ENCODE data around the gene RET.

Gene RET

DNA sequence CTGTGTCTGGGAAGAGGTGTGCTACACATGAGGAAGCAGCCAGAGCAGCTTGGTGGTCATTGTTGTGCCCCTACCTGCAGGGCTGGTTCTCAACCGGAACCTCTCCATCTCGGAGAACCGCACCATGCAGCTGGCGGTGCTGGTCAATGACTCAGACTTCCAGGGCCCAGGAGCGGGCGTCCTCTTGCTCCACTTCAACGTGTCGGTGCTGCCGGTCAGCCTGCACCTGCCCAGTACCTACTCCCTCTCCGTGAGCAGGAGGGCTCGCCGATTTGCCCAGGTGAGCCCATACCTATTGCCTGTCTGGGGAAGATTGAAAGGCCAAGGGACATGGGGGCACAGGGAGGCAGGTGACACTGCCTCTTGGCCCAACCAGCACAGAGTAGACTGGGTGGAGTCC lies 32.1 kb downstream of the RET start:
- no peak for DNase-seq (ENCODE audit: low read depth)

DNA sequence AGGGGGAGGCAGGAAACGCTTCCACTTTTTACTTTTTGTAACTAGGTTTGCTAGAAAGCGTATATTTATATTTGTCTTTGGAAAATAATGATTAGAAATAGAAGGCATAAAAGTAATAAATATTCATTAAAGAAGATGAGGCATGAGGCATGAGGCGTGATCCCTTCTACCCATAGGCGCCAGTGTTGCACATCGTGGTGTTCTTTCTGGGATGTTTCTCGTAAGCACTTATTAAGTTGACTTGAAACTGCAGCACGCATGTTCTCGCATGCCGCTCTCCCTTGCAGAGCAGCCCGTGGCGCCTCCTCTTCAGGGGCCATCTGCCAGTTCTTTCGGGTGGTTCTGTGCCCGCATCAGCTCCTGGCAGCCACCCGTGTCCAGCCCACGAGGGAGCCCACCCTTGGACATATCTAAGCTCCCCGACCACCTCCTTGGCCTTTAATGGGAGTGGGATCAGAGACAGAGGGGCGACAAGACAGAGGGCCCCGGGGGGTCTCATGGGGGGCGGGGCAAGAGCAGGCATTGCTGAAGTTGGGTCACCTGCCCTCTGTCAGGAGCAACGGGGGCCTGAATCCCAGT lies 32.9 kb downstream of the RET start:
- no peak for DNase-seq (ENCODE audit: low read depth)

DNA sequence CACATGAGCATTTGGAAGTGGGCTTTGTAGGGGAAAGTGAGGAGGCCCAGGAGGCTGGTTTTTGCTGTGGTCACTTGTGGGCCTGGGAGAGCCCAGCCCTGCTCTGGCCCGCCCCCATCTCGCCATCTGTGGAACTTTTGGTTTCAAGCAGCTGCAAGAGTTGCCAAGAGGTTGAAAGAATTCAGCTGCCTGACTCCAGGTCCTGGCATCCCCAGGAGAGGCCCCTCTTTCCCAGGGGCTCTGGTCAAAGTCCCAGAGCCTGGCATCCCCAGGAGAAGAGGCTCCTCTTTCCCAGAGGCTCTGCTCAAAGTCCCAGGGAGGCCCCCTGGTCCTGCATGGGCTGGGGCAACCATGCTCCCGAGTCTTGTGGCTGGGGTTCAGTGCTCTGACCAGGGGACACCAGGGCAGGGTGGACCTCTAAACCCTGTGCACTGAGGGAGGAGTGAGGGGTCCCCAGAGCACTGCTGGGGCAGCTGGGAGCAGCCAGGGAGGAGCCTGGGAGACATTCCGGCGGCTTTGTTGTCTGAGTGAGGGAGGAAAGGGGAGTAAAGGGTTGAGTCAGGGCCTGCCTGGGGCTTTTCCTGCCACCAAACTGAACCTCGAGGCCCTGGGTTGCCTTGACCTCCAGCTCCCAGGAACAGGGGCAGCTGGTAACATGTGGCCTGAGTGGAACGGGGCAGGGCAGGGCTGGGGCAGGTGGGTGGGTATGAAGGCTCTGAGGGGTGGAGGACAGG lies 33.6 kb downstream of the RET start:
- no peak for DNase-seq (ENCODE audit: low read depth)

DNA sequence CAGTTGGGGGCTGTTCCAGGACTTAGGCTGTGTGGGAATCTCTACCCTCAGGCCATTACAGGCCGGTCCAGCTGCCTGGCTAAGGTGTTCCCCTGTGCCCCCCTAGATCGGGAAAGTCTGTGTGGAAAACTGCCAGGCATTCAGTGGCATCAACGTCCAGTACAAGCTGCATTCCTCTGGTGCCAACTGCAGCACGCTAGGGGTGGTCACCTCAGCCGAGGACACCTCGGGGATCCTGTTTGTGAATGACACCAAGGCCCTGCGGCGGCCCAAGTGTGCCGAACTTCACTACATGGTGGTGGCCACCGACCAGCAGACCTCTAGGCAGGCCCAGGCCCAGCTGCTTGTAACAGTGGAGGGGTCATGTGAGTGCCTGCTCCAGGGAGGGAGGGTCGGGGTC lies 34.2 kb downstream of the RET start:
- DNase-seq (ENCODE audit: low read depth), result no peak

DNA sequence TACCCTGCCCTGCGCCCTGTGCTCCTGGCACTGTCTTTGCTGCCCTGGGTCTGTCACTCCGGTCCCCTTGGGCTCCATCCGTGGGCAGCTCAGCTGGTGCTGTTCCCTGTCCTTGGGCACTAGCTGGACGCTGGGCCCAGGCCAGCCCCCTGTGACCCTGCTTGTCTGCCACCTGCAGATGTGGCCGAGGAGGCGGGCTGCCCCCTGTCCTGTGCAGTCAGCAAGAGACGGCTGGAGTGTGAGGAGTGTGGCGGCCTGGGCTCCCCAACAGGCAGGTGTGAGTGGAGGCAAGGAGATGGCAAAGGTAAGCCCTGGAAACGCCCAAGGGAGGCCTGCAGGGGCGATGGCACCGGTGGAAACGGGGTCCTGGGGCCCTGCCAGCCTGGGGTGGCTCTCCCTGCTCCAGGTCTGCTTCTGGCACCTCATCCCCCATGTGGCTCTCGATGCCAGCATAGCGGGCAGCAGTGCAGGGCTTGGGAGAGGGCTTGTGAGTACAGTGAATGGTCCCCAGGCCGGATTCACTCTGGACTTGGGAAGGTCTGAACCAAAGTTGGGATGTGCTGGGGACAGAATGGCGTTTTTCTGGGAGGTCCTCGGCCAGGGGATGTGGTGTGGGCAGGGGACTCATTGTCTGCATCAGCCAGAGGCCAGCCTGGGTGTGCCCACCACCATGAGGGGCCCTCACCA lies 35.2 kb downstream of the RET start:
- DNase-seq (ENCODE audit: low read depth), result no peak

DNA sequence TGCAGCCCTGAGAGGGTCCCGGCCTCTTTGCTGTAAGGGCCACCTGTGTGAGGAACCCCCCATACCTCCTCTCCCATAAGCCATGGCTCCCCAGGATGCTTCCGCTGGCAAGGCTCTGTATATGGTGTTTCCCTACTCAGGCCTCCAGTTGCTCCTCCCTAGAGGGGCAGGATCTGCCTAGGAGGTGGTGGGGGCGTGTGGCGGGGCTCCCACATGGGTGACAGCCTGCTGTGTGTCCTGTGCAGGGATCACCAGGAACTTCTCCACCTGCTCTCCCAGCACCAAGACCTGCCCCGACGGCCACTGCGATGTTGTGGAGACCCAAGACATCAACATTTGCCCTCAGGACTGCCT lies 35.7 kb downstream of the RET start:
- DNase-seq (ENCODE audit: low read depth), result no peak

DNA sequence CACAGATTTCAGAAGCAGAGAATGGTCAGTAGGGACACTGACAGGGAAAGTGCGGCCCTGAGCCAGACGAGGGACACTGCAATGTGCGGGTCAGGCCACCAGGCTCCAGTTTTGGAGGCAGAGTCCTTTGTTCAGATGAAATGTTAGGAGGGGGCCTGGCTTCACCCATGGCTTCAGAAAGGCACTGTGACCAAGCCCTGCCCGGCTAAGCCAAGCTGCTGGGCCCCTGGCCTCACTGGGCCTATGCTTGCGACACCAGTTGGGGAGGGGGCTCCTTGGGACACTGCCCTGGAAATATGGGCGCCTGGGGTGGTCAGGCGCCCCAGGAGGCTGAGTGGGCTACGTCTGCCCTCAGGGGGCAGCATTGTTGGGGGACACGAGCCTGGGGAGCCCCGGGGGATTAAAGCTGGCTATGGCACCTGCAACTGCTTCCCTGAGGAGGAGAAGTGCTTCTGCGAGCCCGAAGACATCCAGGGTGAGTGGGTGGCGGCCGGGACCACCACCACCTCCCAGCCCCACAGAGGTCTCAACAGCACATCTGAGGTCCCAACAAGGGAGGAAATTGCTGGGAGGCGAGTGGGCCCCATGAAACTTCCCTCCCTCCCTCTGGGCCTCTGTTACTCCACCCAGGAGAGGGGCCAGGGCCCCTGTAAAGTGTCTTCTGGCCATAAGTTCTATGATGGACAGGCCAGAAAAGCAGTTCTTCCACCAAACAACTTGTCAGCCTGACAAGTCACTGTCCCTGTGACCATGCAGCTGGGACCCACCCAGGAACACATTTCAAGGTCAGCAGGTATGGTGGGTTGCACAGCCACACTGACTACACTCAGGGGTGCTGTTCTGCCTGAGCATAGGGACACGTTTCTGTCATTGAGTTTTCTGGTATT lies 36.6 kb downstream of the RET start:
- DNase-seq (ENCODE audit: low read depth), result no peak

DNA sequence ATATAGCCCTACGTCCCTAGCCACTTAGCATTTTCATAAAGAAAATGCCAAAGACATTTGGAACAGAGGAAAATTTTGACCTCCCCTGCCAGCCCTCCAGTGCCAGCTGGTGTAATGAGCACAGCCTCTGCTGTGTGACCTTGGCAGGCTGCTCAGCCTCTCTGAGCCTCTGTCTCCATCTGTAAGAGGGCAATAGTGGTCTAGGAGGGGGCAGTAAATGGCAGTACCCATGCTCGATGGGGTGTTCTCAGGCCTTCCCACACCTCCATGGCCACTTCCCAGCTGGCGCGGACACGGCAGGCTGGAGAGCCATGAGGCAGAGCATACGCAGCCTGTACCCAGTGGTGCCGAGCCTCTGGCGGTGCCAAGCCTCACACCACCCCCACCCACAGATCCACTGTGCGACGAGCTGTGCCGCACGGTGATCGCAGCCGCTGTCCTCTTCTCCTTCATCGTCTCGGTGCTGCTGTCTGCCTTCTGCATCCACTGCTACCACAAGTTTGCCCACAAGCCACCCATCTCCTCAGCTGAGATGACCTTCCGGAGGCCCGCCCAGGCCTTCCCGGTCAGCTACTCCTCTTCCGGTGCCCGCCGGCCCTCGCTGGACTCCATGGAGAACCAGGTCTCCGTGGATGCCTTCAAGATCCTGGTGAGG lies 37.3 kb downstream of the RET start:
- DNase-seq (ENCODE audit: low read depth), result no peak

DNA sequence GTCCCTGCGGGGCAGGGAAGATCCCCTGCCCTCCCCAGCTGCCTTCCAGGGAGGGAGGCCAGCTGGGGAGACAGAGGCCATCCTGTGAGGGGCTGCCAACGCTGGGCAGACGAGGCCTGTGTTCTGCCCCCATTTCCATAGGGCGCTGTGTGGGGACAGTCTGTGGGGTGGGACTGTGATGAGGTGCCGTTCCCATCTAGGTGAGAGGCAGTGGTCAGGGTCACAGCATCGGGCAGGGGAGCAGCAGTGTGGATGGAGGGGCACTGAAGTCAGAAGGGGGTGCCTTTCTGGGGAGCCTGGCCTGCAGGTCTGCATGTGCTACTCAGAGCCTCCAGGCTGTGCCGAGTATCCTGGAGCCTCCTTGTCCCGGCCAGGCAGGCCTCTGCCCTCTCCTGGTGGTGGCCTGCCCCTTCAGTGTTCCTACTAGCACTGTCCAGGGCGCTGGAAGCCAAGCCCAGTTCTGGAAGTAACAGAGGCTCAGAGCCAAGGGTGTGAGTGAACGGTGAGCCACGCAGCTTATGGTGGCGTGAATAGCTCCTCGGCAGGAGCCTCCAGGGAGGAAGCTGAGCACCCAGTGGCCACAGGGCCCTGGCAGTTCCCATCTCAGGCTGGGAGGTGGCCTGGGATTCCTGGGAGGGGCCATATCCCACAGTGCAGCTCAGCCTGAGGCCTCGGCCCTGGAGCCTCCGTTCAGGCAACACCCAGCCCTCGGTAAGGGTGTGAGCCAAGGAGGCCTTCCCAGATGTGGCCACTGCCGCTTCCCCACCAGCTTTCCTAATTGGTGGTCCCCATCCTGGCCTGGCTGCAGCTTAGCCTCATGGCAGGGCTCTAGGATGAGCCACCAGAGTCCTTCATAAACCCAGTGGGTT lies 38.1 kb downstream of the RET start:
- DNase-seq (ENCODE audit: low read depth), result no peak

DNA sequence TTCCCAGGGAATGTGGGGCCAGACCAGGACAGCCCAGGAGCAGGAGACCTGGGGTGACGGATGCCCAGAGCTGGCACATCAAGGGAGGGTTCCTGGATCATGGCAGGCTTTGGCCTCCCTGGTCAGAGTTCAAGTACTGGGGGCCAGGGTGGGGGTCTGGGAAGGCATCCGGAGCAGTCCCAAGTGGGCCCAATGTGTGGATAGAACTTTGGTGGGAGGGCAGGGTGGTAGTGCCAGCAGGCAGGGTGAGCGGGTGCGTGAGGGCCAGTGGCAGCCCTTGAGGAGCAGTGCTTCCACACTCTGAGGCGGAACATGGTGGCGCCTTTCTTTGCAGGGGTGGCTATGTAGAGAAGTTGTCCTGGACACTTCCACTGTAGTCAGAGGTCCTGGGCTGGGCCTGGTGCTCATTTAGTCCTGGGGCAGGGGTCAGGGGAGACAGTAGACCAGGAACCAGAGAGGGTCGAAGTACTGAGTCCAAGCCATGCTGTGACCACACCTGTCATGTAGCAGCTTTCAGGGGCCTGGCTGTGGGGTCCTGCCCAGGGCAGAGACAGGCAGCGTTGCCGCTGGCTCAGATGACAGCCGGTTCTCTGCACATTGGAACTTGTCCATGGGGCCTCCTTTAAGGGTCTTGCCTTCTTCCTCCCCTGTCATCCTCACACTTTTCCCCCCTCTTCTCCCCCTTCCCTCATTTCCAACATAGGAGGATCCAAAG lies 39.2 kb downstream of the RET start:
- DNase-seq (ENCODE audit: low read depth), result no peak

DNA sequence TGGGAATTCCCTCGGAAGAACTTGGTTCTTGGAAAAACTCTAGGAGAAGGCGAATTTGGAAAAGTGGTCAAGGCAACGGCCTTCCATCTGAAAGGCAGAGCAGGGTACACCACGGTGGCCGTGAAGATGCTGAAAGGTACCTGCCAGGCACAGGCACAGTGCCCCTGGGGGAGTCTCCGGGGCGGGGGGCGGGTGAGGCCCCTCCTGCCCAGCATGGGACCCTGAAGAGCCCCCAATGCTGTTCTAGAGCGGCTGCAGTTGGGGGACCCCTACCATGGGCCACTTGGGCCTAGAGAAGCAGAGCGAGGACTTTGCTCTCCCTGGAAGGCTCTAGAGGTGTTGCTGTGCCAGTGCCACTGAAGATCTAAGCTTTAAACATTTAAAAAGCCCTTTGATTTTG lies 39.7 kb downstream of the RET start:
- DNase-seq (ENCODE audit: low read depth), result no peak

DNA sequence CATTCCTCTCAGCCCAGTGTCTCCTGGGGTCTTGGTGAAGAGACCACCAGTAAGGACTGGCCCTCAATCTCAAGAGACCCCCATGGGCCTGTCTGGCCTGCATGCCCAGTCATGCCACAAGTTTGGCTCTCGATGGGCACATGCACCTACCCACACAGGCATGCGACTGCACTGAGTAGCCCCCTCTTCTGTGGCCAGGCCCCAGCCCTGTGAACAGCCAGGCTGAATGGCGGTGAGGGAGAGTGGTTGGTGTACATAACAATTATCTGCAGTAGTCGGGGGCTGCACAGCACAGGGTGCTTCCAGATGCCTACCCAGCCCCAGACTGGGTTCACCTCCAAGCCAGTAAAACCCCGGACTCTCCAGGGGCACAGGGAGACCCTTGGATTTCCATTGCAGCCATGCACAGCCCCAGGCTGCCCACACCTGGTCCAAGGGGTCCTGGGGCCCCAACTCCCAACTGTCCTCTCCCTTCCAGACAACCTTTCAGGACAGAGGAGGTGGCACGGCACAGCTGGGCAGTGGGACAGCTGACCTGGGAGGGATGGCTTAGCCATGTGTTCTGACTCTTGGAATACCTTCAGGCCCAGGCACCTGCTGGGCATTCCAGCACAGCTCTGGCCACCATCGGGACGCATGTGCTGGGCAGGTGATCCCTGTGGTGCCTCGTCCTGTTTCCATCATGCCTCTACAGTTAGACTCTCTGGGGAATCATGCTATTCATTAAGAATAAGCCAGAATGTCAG lies 40.3 kb downstream of the RET start:
- no peak for DNase-seq (ENCODE audit: low read depth)

DNA sequence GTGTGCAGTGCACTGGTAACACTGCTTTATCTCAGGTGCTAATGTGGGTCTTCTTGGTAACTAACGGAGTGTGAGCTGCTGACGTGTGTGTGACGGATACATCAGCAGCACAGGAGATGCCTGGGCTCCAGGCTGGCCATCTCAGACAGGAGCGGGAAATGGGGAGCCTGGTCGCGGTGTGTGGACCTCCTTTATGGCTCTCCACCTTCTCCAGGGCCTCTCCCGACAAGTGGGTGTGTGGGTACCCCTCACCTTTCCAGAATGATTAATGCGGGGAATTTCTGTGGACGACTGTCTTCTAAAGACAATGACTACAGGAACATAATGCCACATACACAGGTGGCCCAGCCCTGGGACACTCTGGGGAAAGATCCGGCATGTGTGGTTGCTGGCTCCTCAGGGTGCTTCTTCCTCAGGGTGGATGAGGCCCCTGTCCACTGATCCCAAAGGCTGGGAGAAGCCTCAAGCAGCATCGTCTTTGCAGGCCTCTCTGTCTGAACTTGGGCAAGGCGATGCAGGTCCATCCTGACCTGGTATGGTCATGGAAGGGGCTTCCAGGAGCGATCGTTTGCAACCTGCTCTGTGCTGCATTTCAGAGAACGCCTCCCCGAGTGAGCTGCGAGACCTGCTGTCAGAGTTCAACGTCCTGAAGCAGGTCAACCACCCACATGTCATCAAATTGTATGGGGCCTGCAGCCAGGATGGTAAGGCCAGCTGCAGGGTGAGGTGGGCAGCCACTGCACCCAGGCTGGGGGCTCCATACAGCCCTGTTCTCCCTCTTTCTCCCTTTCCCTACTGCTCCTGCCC lies 41.1 kb downstream of the RET start:
- DNase-seq (ENCODE audit: low read depth), result no peak

DNA sequence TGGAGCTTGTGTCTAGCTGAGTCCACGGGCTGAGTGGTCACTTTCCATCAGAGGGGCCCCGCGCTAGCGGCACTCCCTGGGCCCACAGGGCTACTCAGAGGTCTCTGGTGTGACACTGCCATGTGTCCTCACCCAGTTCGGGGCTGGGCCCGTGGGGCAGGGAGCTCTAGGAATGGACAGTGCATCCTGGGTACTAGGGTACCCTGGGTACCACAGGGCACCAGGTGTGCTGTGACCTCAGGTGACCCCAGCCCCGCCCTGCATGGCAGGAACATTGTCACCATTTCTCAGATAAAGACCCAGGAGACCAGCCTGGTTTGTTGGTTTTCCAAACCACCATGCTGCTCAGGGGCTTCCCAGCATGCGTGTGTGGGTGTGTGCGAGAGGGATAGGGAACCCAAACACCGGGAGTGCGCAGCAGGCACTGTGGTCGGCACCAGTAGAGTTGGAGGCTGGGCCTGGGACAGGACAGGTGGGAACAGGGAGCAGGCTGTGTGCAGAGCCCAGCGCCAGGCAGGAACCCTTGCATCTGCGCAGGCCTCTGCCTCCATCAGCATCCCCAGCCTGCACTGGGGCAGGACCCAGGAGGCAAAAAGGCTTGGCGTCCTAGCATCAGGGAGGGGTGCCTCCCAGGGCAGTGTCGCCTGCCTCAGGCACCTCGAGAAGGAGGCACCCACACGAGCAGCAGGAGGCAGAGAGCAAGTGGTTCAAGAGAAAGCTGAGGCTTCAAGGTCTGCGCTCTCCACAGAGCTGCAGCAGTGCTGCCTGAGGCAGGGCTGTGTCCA lies 42.0 kb downstream of the RET start:
- no peak for DNase-seq (ENCODE audit: low read depth)

DNA sequence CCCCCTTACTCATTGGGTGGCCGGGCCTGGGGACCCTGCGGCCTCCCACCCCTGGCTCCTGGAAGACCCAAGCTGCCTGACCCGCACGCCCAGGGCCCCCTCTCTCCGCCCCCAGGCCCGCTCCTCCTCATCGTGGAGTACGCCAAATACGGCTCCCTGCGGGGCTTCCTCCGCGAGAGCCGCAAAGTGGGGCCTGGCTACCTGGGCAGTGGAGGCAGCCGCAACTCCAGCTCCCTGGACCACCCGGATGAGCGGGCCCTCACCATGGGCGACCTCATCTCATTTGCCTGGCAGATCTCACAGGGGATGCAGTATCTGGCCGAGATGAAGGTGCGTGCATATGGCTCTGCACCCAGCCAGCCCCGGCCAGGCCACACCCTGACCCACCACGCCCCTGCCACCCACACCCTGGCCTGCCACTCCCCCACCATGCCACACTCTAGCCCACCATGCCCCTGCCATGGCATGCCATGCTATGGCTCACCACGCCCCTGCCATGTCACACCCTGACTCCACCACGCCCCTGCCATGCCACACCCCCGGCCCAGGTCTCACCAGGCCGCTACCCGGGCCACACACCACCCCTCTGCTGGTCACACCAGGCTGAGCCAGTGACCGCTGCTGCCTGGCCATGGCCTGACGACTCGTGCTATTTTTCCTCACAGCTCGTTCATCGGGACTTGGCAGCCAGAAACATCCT lies 42.7 kb downstream of the RET start:
- no peak for DNase-seq (ENCODE audit: low read depth)

DNA sequence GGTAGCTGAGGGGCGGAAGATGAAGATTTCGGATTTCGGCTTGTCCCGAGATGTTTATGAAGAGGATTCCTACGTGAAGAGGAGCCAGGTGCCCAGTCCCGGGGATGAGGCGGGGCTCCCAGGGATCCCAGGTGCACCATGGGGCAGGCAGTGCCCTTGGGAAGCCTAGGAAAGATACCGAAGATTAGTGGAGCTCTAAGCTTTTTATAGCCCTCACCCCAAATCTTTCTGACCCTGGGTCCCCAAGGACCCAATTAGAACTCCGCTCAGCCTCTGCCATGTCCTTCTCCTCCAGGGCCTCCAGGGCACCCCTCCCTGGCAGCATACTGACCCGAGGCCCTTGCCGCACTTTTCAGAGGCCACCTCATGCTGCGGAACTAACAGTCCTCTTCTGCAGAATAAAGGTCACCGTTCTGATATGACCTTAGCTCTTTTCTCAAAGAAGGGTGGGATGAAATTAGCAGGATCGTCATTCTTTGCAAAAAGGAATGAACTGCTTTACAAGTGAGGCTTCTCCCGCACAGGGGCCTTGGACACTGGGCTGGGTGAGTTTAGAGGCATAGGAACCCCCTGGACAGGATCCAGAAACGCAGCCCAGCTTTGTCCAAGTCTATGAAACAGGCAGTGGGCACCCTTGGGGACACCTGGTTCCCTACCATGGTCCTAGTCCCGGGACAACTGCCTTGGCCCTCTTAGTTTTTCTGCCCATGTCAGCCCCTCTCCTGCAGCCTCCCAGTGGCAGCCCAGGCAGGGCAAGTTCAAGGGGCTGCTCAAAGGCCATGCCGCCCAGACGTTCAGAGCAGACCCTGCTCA lies 43.5 kb downstream of the RET start:
- no peak for DNase-seq (ENCODE audit: low read depth)

DNA sequence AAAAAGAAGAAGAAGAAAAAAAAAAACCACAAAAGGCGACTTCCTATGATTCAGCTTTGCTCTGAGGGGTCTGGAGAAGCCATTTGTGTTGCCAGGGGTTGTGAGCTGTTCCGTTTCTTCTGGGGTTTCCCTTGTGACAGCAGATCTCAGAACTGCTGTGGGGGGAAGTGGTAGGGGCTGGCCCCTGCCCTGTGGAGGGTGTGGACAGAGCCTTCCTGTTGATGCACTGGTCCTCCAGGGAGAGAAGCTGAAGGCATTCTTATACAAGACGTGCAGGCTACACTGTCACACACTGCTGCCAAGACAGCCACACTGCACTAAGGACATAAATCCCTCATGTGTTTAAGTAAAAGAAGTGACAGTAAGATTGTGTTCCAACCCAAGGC lies 44.1 kb downstream of the RET start:
- no peak for DNase-seq (ENCODE audit: low read depth)
